CD4-positive, alpha-beta T cell treated with Interleukin-2 at 100 ng/mL for 4 hours (primary cell): ENCODE measurements around the gene TAF1D.
A peak's percentile ranks its signal among the peaks of the same experiment; 100 is the strongest.
"Not testable (repeated sequence)": the region's sequence is repeated elsewhere in the genome, so short reads cannot be mapped to it uniquely, and the experiment has no call there.

ENCODE experiments used
- DNase-seq: peaks from one replicate; pipeline ENCODE4 v3.0.0-alpha.2; 2020; ENCODE audit warnings: low spot score

TAF1D gene, protein sequence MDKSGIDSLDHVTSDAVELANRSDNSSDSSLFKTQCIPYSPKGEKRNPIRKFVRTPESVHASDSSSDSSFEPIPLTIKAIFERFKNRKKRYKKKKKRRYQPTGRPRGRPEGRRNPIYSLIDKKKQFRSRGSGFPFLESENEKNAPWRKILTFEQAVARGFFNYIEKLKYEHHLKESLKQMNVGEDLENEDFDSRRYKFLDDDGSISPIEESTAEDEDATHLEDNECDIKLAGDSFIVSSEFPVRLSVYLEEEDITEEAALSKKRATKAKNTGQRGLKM

DNA sequence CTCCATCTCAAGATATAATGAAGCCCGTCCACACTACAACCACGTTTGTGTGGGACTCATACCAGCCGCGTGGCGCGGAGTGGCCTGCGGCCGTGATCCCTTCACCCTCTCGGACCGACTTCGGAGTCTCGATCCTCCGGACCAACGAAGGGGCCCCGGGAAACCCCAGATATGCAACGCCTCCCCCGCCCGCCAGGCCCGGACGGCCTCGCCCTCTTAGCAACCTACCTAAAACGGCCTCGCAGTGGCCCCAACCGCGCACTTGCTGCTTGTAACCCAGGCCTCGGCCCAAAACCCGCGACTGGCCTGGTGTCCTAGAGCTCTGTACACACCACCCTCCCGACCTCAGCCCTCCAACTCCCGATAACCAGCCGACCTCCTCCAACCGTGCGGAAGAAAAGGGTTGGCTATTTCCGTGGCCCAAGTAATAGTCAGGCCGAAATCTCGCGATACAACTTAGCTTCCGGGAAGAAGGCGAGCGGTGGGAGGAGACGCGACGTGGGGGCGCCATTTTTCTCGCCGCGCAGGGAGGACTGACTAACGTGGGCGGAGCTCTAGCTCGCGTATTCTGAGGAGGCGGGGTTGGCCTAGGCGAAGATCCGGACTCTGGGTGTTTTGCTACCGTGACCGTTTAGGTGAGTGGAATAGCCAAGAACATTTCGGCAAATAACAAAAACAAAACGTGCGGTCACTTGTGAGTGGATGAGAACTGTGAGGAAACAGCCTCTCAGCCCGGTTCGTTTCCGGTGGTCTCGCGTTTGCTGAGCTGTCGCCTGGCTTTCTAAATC is at the start of gene TAF1D, which contains the start of gene C11orf54:
Gene TAF1D (minus strand): TSS at position 402 of the 788 bp plus-strand sequence. CDS start 2,191 bp downstream, outside the sequence.
Gene C11orf54 (plus strand): TSS at position 579 of the 788 bp plus-strand sequence. CDS start 5,722 bp downstream, outside the sequence.
- DNase-seq, result peak; percentile 98

DNA sequence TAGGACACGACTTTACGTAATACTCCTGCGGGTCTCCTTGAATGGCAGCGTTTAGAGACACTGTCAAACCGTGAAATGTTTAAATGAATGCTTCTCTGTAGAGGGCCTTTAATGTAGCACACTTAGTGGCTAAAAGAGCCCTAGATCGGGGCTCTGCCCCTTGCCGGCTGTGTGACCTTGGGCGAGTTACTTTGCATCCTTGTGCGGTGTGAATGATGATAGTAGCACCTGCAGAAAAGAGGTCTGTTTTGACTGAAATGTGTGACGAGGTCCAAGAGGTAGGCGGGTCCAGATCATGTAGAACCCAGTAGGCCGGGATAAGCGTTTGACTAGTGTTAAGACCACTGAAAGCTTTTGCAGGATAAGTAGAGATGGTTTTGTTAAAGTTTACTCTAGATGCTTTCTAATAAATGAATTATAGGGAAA is 43.7 kb upstream of the TAF1D start:
- DNase-seq, result no peak

DNA sequence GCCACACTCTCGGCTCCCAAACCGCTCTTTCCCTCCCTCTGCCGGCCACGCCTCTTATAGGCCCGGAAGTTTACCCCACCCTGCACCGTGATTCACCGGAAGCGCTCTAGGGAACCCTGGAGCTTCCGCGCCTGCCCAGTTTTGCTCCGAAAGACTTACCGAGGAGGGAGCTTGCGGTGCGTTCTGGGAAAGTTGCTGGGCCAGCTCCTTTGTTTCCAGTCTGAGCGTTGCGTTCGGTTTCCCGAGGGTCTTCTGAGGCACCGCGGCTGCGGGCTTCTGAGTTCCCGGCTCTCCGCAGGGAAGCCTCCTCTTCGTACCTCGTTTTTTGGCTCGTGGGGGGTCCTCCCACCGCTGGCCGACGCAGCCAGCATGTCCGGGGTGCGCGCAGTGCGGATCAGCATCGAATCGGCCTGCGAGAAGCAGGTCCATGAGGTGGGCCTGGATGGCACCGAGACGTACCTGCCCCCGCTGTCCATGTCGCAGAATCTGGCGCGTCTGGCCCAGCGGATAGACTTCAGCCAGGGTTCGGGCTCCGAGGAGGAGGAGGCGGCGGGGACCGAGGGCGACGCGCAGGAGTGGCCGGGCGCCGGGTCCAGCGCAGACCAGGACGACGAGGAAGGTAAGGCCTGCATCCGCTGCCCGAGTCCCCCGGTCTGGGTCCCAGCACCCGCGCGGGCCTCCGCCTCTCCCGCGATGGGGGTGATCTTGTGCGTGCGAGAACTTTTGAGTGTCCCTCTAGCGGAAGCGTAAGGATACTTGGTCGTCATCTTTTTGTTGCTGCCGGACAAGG is 43.0 kb upstream of the TAF1D start, which contains the start of gene MED17:
Gene MED17 (plus strand): TSS at position 138 of the 790 bp plus-strand sequence. CDS start 232 bp downstream, at position 370.
- peak; percentile 92 for DNase-seq

DNA sequence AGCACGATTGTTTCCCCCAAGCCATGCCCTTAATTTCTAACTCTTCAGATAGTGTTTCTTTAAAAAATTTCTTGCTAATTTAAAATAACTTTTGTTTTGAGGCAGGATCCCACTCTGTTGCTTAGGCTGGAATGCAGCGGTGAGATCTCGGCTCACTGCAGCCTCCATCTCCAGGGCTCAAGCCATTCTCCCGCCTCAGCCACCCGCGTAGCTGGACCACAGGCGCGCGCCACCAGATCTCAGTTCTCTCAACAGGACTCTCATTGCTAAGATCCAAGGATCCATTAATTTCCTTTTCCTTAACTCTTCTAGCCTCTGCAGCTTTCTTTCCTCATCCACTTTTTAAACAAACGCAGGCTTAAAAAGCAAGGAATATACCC is 42.5 kb upstream of the TAF1D start:
- no peak for DNase-seq

DNA sequence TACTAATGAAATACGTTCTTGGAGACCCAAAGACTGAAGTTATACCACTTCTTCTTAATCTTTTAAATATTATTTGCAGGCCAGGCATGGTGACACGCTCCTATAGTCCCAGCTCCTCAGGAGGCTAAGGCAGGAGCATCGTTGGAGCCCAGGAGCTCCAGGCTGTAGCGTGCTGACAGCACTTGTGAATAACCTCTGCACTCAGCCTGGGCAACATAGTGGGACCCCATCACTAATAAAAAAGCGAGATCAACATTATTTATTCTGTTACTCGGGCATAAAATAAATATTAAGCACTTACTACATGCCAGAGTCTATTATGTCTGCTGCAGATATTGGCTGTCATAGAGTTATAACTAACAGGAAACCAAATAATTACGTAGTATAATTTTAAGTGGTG is 42.1 kb upstream of the TAF1D start:
- DNase-seq, result no peak

DNA sequence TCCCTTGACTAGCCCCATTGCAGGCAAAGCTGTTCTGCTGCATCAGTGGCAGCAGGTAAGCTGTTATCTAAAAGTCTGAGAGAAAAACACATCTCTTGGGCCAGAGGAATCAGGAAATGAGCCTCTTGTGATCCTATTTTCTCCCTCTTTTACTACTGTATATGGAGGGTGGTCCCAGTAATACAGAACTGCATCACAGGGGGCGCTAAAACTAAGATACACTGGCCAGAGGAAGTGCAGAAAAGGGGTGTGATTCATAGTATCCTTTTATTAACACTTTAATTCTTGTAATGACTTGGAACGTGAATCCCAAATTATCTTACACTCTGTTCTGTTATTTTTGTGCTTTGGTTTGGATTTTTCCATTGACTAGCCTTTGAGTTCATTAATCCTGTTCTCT is 34.0 kb upstream of the TAF1D start:
- peak; percentile 6 for DNase-seq

DNA sequence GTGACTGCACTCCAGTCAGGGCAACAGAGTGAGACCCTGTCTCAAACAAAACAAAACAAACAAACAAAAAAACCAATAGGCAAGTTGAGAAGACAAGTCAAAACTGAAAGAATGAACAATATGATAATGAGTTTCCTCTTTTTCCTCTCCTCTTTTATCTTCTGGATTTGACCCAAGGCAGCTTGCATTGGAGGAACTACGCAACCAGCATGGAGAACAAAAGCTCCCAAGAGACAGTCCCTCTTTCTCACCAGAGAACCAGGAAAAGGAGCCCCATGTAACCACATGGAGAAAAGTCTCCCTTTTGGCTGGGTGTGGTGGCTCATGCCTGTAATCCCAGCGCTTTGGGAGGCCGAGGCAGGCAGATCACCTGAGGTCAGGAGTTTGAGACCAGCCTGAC is 33.3 kb upstream of the TAF1D start:
- not testable (repeated sequence) for DNase-seq

DNA sequence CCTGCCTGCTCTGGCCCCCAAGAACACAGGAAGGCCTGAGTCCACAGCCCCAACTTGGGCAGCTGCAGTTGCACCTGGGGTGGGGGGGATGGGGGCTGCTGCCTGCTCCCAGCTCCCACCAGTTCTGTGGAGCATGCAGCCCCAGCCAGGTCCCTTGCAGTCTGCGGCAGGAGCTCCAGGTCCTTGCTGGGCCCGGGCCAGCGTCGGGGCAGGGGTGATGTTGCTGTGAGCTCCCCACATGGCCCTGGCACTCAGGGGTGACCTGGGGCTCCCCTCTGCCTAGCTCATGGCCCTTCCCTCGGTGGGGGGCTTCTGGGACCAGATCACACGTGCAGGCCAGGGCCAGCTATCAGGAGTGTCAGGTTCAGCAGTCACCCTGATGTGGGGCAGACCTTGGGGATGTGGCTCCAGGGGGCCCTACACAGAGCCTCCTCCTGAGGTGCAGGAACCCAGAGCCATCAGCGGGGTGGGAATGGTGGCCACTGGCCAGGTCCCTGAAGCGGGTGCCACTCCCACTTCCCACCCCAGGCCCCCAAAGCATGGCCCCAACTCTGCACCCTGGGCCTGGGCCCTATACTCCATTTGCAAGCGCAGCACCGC is 32.4 kb upstream of the TAF1D start:
- no peak for DNase-seq

DNA sequence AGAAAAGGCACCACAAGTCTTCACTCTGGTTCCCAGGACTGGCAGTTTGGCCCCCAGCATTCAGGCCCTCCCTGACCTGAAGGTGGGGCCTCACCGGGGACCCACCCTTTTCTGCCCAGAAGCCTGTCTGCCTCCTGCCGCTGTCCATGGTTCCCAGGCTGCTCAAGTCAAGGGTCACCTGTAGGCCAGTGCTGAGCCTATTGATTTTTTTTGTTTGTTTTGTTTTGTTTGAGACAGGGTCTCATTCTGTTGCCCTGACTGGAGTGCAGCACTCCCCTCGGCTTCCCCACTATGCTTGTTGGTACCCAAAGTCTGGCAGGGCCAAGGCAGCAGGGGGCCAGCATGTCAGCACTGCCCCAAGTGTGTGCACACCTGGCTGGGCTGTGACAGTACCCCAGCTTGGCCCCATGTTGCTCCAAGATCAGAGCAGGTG is 31.8 kb upstream of the TAF1D start:
- no peak for DNase-seq

DNA sequence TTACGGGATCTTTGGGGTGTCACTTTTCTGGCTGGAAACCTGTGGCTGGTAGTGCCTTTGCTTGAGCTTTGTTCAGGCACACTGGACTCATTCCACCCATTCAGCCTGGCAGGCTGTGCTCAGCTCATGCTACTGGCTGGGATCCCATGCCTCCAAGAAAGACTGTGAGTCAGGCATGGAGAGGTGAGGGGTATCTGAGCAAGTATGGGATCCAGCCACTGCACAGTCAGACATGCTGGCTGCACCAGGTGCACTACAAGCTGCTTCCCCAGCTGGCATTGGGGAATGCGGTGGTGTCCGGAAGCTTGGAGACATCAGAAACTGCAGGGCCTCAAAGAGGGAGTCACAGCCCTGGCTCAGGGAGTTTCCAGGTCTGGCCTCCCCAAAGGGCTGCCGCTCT is 30.8 kb upstream of the TAF1D start:
- DNase-seq, result no peak

DNA sequence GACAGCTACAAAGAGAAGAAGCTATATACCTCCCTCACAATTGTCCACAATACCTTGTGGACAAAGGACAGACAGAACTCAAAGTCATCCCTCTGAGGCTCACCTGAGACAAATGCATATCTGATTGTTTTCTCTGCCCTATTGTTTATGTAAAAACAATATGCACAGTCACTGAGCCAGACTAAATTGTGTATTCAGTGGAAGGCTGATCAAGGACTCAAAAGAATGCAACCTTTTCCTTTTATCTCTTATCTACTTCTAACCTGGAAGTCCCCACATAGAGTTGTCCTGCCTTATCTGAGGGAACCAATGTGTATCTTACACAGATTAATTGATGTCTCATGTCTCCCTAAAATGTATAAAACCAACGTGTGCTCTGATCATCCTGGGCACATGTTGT is 28.9 kb upstream of the TAF1D start:
- no peak for DNase-seq

DNA sequence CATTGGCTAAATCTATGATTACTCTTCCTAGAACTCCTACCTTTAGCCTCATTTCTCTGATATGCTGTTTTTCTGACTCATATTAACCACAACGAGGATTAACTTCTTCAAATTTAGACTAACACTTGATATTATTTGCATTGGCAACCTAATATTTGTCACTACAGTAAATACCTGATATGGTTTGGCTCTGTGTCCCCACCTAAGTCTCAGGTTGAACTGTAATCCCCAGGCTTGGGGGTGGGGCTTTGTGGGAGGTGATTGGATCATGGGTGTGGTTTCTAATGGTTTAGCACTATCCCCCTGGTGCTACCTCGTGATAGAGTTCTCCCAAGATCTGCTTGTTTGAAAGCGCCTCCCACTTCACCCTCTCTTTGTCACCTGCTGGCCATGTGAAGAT is 25.7 kb upstream of the TAF1D start:
- no peak for DNase-seq

DNA sequence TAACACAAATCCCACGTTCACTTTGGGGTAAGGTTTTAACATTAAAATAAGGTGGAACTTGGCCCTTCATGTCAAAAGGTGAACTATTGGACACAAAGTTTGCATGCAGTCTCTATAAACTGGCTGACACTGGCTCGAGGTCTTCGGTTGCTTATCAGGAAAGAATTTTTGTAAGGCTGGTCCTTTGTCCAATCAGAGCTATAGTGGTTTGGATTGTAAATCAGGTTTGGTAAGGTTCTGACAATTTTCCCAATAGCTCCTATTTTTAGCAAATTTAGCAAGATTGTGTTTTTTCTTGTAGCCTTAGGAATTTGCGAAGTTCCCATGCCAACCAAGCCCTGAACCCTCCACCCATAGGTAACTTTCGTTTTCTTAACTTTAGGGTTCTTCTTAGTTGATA is 25.2 kb upstream of the TAF1D start:
- no peak for DNase-seq

DNA sequence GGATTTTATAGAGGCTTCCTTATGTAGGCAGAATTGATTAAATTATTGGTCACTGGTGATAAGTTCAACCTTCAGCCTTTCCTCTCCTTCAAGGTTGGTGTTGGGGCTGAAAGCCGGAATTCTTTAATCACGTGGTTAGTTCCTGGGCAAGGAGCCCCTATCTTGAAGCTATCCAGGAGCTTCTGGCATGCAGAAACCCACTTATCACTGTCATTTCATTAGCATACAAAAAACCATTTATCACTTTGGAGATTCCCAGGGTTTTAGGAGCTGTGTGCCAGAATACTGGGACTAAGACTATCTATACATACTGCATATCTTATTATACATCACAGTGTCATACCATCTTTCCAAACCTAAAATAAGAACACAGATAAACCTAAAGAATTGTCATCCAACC is 24.3 kb upstream of the TAF1D start:
- no peak for DNase-seq

DNA sequence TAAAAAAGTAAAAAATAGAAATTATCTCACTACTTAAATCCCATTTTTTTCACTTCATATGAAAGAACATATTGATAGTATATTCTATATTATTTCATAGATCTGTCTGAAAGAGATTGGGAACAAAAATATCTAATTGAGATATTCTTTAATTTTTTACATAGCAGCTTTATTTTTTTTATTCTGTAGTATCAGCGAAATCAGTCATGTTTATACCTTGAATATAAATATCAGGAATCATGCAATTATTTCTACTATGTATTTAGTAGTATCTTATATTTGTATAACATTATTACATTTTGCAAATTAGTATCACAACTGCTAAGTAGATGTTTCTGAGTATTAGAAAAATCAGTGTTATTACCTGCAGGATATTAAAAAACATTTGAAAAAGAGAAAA is 20.6 kb upstream of the TAF1D start:
- DNase-seq, result no peak

DNA sequence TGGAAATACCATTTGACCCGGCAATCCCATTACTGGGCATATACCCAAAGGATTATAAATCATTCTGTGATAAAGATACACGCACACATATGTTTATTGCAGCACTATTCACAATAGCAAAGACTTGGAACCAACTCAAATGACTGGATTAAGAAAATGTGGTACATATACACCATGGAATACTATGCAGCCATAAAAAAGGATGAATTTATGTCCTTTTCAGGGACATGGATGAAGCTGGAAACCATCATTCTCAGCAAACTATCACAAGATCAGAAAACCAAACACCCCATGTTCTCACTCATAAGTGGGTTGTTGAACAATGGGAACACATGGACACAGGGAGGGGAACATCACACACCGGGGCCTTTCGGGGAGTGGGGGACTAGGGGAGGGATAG is 17.8 kb upstream of the TAF1D start:
- DNase-seq, result not testable (repeated sequence)

DNA sequence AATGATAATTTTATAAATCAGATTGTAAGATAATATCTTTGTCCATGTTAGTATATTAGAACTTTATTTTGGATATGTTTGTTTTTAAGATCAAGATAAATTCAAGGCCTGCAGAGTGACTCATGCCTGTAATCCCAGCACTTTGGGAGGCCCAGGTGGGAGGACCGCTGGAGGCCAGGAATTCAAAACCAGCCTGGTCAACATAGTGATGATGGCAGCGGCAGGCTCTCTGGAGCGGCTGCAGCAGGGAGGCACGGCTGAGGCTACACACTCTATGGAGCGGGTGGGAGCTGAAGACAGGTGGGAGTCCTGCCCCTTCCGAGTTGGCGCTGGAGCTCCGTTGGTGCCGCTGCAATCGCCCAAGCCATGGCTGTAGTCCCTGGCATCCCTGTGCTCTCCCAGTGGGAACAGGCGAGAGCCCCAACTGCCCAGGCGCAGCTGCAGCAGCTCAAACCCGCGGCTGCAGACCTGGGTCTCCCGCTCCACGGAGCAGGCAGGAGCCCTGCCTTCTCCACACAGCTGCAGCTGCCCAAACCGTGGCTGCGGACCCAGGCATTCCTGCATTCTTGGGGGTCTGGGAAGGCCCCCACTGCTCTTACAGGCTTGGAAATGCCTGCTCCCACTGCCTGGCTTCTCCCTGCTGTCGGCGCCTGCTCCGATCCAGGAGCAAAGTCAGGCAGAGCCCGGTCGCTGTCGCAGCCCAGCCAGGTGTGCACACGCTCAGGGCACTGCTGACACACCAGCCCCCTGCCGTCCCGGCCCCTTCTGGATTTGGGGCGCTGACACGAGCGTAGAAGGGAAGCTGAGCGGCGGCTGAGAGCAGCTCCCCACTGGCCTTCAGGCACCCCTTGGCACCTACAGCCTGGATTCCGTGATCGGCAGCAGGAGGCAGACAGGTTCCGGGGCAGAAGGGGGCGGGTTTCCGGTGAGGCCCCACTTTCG is 16.9 kb upstream of the TAF1D start:
- no peak for DNase-seq

DNA sequence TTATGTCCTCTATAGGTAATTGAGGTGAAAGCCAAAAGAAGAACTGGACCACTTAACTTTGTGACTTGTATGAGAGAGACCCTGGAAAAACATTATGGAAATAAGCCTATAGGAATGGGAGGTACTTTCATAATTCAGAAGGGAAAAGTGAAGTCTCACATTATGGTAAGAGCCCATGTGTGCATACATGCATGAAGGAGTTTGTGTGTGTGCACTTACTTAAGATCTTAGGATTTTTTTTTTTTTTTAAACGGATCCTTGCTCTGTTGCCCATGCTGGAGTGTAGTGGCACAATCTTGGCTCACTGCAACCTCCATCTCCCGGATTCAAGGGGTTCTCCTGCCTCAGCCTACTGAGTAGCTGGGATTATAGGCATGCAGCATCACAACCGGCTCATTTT is 16.0 kb upstream of the TAF1D start:
- no peak for DNase-seq

DNA sequence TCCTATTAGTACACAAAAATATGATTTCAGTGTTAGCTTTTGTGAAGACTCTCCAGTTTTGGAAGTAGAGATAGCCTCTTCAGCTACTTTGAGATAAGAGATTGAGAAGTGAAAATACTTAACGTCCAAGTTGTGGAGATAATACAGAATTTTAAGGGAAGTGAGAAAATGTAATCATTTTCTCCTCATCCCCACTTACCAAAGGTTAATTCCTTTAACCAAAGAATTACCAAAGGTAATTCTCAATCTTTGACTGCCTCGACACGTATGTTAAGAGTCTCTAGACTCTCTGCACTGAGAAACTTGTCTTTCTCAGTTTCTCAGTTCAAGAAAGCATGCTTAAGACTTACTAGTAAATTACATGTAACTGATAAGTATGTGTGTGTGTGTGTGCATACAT is 15.5 kb upstream of the TAF1D start:
- no peak for DNase-seq

DNA sequence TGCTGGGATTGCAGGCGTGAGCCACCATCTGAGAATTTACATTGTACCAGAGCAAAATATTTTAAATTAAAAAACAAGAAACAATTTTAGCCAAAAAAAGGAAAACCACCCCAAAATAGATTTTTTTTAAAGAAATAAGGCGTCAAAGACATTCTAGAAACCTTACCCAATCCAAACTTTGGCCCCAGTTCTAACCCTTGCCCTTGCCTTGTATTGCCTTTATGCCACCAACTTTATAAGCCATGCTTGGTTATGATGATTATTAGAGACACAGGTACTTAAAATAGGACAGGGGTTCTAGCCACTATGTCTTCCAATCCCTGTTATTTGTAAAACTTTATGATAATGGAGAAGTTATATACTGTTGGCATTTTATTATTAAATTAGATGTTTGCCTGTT is 11.9 kb upstream of the TAF1D start:
- DNase-seq, result no peak

DNA sequence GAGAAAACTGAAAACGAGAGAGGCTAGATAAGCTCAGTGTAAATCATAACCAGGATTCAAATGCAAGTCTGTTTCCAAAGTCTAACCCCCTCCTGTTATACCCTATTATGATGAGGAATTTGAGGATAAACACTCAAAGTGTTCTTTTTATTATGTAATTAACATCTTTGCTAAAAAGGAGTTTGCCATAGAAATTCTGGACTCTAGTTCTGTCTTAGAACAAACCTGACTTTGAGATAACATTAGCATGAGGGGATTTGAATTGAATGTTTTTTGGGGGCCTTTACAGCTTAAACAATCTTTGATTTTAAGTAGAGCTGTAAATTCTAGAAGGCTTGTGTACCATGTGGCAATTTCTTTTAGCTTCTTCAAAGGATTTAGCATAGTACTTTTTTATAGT is 9.7 kb upstream of the TAF1D start:
- no peak for DNase-seq
